Astrocyte (in vitro differentiated cells and primary cell): ENCODE data around the gene EIF2D. TPM values are rescaled to one million over a fixed set of nuclear protein-coding genes. Genes with fewer than 3 reads are reported as not detected.

Experiments
- DNase-seq: peaks from one replicate; pipeline ENCODE4 v3.0.0-alpha.2; 2010; ENCODE audit warnings: low read depth
- FAIRE-seq: peaks from 2 replicates; lab custom pipeline; 2011; peaks lifted over from hg19 to GRCh38; lab: Jason Lieb, UNC
- H2AFZ ChIP-seq: 2 replicates; pipeline ENCODE4 v1.6.0; 2012; ENCODE audit warnings: low read depth, low read length, inconsistent platforms
- H3K27ac ChIP-seq: 2 replicates; pipeline ENCODE4 v1.5.1; 2011; ENCODE audit warnings: low read depth, low read length, inconsistent platforms
- H3K27me3 ChIP-seq: 2 replicates; pipeline ENCODE4 v1.6.0; 2011; ENCODE audit warnings: low read length, inconsistent platforms; ENCODE audit not compliant: insufficient read depth
- H3K36me3 ChIP-seq: 2 replicates; pipeline ENCODE4 v1.5.1; 2011; ENCODE audit warnings: low read length, inconsistent platforms; ENCODE audit not compliant: insufficient read depth
- H3K4me1 ChIP-seq: 2 replicates; pipeline ENCODE4 v1.5.1; 2011; ENCODE audit warnings: low read length, inconsistent platforms; ENCODE audit not compliant: insufficient read depth
- H3K4me2 ChIP-seq: 2 replicates; pipeline ENCODE4 v1.6.0; 2012; ENCODE audit warnings: low read length, inconsistent platforms
- H3K4me3 ChIP-seq: 2 replicates; pipeline ENCODE4 v1.5.1; 2011; ENCODE audit warnings: low read depth, mild to moderate bottlenecking, low read length, inconsistent platforms; ENCODE audit not compliant: insufficient read depth
- H3K79me2 ChIP-seq: 2 replicates; pipeline ENCODE4 v1.6.0; 2012; ENCODE audit warnings: mild to moderate bottlenecking, low read length, inconsistent platforms; ENCODE audit not compliant: insufficient read depth
- H3K9ac ChIP-seq: 2 replicates; pipeline ENCODE4 v1.6.0; 2012; ENCODE audit warnings: mild to moderate bottlenecking, low read length, inconsistent platforms
- H3K9me3 ChIP-seq: 2 replicates; pipeline ENCODE4 v1.5.1; 2012; ENCODE audit warnings: low read depth, mild to moderate bottlenecking, low read length, inconsistent platforms; ENCODE audit not compliant: insufficient read depth
- H4K20me1 ChIP-seq: 2 replicates; pipeline ENCODE4 v1.6.0; 2012; ENCODE audit warnings: low read length, inconsistent platforms; ENCODE audit not compliant: insufficient read depth
- H3K27ac Mint-ChIP-seq: one replicate; pipeline ENCODE4 v1.8.0; 2021; ENCODE audit warnings: mild to moderate bottlenecking, mixed read lengths; ENCODE audit not compliant: unreplicated experiment
- H3K27me3 Mint-ChIP-seq: one replicate; pipeline ENCODE4 v1.8.0; 2021; ENCODE audit warnings: low read depth, mixed read lengths; ENCODE audit not compliant: unreplicated experiment
- H3K36me3 Mint-ChIP-seq: one replicate; pipeline ENCODE4 v1.8.0; 2021; ENCODE audit warnings: low read depth, mixed read lengths; ENCODE audit not compliant: unreplicated experiment
- H3K4me1 Mint-ChIP-seq: one replicate; pipeline ENCODE4 v1.8.0; 2021; ENCODE audit warnings: low read depth, mixed read lengths; ENCODE audit not compliant: unreplicated experiment
- H3K4me3 Mint-ChIP-seq: one replicate; pipeline ENCODE4 v1.8.0; 2021; ENCODE audit warnings: mild to moderate bottlenecking, moderate library complexity, mixed read lengths; ENCODE audit not compliant: unreplicated experiment
- H3K9me3 Mint-ChIP-seq: one replicate; pipeline ENCODE4 v1.8.0; 2021; ENCODE audit warnings: mild to moderate bottlenecking, mixed read lengths; ENCODE audit not compliant: unreplicated experiment
- CTCF ChIP-seq: IDR thresholded peaks from 2 replicates; pipeline ENCODE4 v1.5.1; 2011; ENCODE audit warnings: low read depth, mild to moderate bottlenecking, inconsistent platforms, low read length, moderate library complexity; ENCODE audit not compliant: insufficient read depth
- EZH2 ChIP-seq: IDR thresholded peaks from 2 replicates; pipeline ENCODE4 v1.6.1; 2012; ENCODE audit warnings: mild to moderate bottlenecking, low read length, inconsistent platforms; ENCODE audit not compliant: insufficient read depth
- total RNA-seq: library from RNA; stranded (reverse); gene quantifications from 2 replicates; pipeline ENCODE4 v1.2.1, GENCODE V29; 2021

EIF2D gene
- total RNA-seq, 1 donor from 2014 or later: 27.3 TPM

DNA sequence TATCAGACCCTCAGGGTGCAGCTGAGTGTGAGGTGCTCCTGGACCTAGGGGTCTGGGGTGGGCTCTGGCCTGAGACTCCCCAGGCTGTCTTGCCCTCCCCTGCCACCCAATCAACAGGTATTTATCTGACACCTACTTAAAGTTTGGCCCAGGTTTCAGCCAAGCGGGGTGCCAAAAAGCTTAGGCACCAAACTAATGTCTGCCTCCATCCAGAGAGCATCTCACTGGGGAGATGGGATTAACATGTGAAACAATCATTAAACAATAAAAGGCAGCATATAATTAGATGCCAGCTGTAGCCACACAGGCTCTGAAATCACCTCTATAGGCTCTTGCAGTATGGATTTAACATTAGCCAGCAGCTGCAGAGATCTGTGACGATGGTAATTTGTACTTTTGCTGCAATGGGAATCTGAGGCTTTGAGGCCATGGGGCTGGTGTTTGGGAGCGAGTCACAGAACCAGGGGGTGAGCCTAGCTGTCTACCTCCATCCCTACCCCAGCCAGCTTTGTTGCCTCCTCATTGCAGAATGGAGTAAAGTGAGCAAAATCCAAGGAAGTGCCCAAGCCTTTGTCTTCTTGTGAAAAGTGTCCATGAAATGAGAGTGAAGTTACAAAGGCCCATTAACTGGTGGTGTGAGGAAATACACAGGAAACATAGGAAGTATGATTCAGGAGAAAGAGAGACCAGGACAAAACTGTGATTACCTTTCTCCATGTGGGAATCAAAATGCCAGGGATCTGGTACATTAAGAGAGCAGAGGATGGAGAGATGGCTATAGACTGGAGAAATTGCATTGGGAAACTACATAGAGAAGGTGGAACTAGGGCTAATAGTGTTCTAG is 36.1 kb downstream of the EIF2D start:
- Mint-ChIP-seq H3K9me3 (no peaks in the 10 kb centered on the region), H3K27me3 (peaks cover 12% of the 10 kb centered on the region), H3K36me3 (no peaks in the 10 kb centered on the region), H3K4me1 (peaks cover 17% of the 10 kb centered on the region), H3K27ac (no peak overlapping the region), H3K4me3 (no peak overlapping the region)
- Histone ChIP-seq H3K4me1 (peaks cover 11% of the 10 kb centered on the region), H2AFZ (no peak overlapping the region), H3K36me3 (no peaks in the 10 kb centered on the region), H4K20me1 (no peaks in the 10 kb centered on the region), H3K4me3 (no peak overlapping the region), H3K4me2 (no peak overlapping the region), H3K9ac (no peak overlapping the region), H3K27me3 (no peaks in the 10 kb centered on the region), H3K27ac (no peak overlapping the region), H3K79me2 (no peaks in the 10 kb centered on the region), H3K9me3 (no peaks in the 10 kb centered on the region)
- DNase-seq: no peak
- TF ChIP-seq EZH2: no peak
- TF ChIP-seq CTCF: no peak
- FAIRE-seq: no peak

DNA sequence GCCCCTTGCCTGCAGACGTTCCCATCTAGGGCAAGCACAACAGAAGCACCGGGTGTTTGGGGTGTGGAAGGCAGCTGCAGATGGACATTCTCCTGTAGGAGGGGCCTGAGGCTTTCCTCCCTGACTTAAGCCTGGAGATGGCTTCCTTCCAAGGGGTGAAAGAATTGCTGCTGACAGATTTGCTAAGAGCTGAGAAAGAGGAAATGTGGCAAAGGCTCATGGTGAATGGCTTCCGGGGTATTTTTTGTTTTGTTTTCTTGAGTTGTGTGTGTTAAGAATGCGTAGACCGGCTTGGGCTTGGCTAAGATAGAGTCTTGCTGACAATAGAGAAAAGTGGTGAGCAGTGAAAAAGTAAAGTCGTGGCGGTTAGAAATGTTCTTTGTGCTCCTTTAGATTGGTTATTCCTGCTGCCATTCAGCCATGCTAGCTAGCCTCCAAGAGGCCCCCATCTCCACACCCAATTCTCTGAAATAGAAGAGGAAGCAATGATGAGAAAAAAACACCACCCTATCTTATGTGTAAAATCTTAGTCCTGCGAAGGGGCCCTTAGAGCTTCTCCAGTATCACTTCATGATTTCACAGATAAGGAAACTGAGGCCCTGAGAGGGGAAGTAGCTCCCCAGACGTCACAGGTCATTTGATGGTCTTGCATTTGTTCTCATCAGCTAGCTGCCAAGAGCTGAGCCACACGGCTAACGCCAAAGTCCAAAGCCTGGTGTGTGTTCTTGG is 36.9 kb downstream of the EIF2D start:
- no peaks in the 10 kb centered on the region for H4K20me1 ChIP-seq
- Mint-ChIP-seq H3K27me3 (peaks cover 10% of the 10 kb centered on the region), H3K4me1 (peaks cover 17% of the 10 kb centered on the region), H3K36me3 (no peaks in the 10 kb centered on the region), H3K27ac (no peak overlapping the region), H3K9me3 (no peaks in the 10 kb centered on the region), H3K4me3 (no peak overlapping the region)
- peaks cover 11% of the 10 kb centered on the region for H3K4me1 ChIP-seq
- no peaks in the 10 kb centered on the region for H3K9me3 ChIP-seq
- H3K9ac ChIP-seq: no peak overlapping the region
- DNase-seq (peak; percentile 74), FAIRE-seq (no peak)
- no peaks in the 10 kb centered on the region for H3K36me3 ChIP-seq
- H3K4me3 ChIP-seq: no peak overlapping the region
- H2AFZ ChIP-seq: peak overlapping the region; percentile 51
- H3K27me3 ChIP-seq: no peaks in the 10 kb centered on the region
- no peaks in the 10 kb centered on the region for H3K79me2 ChIP-seq
- peak overlapping the region; percentile 50 for H3K4me2 ChIP-seq
- no peak overlapping the region for H3K27ac ChIP-seq
- no peak for TF ChIP-seq CTCF
- TF ChIP-seq EZH2: no peak
